Left ventricle myocardium inferior (tissue), 1 donor: ENCODE measurements around the gene CHRM4. TPM values are rescaled to one million over a fixed set of nuclear protein-coding genes. Genes with fewer than 3 reads are reported as not detected.

ENCODE experiments used
- DNase-seq: peaks from one replicate; pipeline ENCODE4 v3.0.0-alpha.2; 2020
- H3K27ac ChIP-seq: fragments of 200-600 bp; replicated peaks from 2 replicates; pipeline ENCODE4 v1.8.0; 2021
- H3K27me3 ChIP-seq: fragments of 200-600 bp; 2 replicates; pipeline ENCODE4 v1.8.0; 2021; ENCODE audit warnings: low read depth
- H3K36me3 ChIP-seq: fragments of 200-600 bp; 2 replicates; pipeline ENCODE4 v1.8.0; 2021
- H3K4me1 ChIP-seq: fragments of 200-600 bp; 2 replicates; pipeline ENCODE4 v1.8.0; 2021
- H3K4me3 ChIP-seq: fragments of 200-600 bp; 2 replicates; pipeline ENCODE4 v1.8.0; 2021; ENCODE audit warnings: mild to moderate bottlenecking, moderate library complexity
- H3K9me3 ChIP-seq: fragments of 200-600 bp; replicated peaks from 2 replicates; pipeline ENCODE4 v1.8.0; 2021
- intact Hi-C: fragments of 100-400 bp; cut with micrococcal nuclease; formaldehyde crosslinking; loops from one replicate; pipeline ENCODE4 v1.11.0; 2022
- total RNA-seq: library from RNA; stranded (reverse); fragmentation: NEBNext Ultra II Directional; extraction: Animal tissue kit (Norgen Biotek cat#: 25700); gene quantifications from one replicate; pipeline ENCODE4 v1.2.1, GENCODE V29; 2021
- TF ChIP-seq, protein P1 (sequence below): fragments of 200-600 bp; IDR thresholded peaks from 2 replicates; pipeline ENCODE4 v1.8.0; 2021; ENCODE audit warnings: antibody characterized with exemption, mild to moderate bottlenecking, borderline replicate concordance
- donor health status: DM: no; HTN: yes; CAD: no; lungs with severe emphysema.

Gene CHRM4
- total RNA-seq, 1 donor from 2014 or later, result not detected

DNA sequence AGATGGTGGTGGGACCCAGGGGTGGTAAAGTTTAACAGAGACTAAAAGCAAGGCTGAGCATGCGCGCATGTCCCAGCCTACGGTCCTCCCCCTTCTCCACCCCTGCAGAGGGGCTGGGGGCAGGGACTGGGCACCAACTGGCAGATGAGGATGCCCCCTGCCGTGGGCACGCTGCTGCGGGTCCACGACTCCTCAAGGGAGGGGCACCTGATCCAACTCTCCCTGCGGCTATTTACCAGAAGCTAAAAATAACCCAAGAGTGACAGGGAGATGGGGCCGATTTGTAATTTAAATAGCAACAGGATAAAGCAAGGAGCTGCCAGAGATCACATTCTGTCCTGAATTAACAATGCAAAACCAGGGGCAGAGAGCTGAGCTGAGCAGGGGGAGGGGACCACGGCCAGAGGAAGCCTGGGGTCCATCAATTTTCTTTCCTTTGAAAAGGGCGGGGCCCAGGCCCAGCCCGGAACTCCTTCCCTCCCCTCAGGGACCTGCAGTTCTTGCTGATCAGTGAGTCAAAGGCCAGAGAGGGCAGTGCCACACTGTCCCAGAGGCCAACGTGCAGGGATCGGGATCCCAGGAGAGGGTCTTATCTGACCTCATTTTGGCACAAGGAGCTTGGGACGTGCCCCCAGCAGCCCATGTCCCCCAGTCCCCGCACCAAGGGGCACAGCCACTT lies 52.4 kb downstream of the CHRM4 start:
- TF ChIP-seq, protein P1, sequence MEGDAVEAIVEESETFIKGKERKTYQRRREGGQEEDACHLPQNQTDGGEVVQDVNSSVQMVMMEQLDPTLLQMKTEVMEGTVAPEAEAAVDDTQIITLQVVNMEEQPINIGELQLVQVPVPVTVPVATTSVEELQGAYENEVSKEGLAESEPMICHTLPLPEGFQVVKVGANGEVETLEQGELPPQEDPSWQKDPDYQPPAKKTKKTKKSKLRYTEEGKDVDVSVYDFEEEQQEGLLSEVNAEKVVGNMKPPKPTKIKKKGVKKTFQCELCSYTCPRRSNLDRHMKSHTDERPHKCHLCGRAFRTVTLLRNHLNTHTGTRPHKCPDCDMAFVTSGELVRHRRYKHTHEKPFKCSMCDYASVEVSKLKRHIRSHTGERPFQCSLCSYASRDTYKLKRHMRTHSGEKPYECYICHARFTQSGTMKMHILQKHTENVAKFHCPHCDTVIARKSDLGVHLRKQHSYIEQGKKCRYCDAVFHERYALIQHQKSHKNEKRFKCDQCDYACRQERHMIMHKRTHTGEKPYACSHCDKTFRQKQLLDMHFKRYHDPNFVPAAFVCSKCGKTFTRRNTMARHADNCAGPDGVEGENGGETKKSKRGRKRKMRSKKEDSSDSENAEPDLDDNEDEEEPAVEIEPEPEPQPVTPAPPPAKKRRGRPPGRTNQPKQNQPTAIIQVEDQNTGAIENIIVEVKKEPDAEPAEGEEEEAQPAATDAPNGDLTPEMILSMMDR, result no peak
- H3K27me3 ChIP-seq, result peaks cover 5% of the 10 kb centered on the region
- DNase-seq, result peak; percentile 61
- H3K9me3 ChIP-seq, result no peaks in the 10 kb centered on the region
- intact Hi-C loops, result no loop called here
- peak overlapping the region; percentile 96 for H3K27ac ChIP-seq
- H3K36me3 ChIP-seq, result no peaks in the 10 kb centered on the region
- peaks cover 66% of the 10 kb centered on the region for H3K4me1 ChIP-seq
- H3K4me3 ChIP-seq, result peak overlapping the region; percentile 57

DNA sequence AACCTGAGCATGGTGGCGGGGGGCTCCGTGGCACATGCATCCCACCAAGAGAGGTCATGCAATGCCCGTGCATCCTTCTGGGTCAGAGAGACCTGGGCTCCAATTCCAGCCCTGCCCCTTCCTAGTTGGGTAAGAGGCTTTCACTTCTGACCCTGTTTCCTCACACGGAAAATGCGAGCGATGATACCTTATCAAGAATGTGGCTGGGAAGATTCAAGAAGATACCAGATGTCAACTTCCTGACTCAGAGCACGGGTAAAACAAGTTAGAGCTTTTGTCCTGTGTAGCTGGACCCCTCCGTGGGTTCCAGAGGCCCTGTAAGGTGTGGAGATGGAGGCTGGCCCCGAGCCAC lies 53.0 kb downstream of the CHRM4 start:
- H3K27ac ChIP-seq, result peak overlapping the region; percentile 96
- no peak for DNase-seq
- H3K4me3 ChIP-seq, result peak overlapping the region; percentile 57
- no peaks in the 10 kb centered on the region for H3K9me3 ChIP-seq
- no peaks in the 10 kb centered on the region for H3K36me3 ChIP-seq
- intact Hi-C loops, result no loop called here
- TF ChIP-seq, protein P1, result no peak
- H3K4me1 ChIP-seq, result peaks cover 63% of the 10 kb centered on the region
- H3K27me3 ChIP-seq, result peaks cover 10% of the 10 kb centered on the region

DNA sequence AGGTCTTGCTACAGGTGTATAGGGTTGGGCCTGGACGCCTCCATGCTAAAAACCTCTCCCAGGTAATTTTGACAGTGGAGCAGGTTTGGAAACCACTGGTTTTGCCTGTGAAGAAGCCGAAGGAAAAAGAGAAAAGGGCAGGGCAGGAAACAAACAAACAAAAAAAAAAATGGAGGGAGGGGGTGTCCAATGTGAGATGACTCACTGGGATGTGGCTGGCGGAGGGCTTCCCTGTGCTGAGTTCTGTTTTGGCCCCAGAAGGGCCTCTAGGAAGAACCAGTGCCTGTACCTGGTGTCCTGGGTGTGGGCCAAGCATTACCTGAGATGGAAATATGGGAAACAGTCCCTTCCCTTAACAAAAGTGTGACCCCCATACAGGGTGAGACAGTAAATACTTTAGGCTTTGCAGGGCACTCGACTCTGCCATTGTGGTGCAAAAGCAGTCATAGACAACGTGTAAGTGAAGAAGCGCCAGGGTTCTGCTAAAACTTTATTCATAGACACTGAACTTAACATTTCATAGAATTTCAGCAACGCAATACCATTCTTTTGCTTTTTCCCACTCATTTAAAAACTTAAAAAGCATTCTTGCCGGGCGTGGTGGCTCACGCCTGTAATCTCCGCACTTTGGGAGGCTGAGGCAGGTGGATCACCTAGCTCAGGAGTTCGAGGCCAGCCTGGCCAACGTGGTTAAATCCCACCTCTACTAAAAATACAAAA lies 53.8 kb downstream of the CHRM4 start:
- H3K4me1 ChIP-seq, result peaks cover 63% of the 10 kb centered on the region
- intact Hi-C loops, result no loop called here
- DNase-seq, result no peak
- no peaks in the 10 kb centered on the region for H3K36me3 ChIP-seq
- H3K27ac ChIP-seq, result peak overlapping the region; percentile 96
- TF ChIP-seq, protein P1, result no peak
- H3K27me3 ChIP-seq, result peaks cover 19% of the 10 kb centered on the region
- no peaks in the 10 kb centered on the region for H3K9me3 ChIP-seq
- H3K4me3 ChIP-seq, result no peak overlapping the region

DNA sequence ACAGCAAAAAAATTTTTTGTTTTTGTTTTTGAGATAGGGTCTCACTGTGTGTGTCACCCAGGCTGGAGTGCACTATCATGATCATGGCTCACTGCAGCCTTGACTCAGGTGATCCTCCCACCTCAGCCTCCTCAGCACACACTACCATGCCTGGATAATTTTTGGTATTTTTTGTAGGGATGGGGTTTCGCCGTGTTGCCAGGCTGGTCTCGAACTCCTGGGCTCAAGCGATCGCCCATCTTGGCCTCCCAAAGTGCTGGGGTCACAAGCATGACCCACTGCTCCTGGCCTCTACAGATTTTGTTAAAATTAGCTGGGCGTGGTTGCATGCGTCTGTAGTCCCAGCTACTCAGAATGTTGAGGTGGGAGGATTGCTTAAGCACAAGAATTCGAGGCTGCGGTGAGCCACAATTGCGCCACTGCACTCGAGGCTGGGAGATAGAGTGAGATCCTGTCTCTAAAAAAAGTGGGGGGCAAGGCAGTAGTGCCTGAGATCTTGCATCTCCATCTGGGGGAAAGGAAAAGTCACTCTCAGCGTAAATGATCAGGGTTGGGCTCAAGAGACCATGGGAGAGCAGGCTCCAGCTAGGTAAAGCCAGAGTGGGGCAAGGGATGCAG lies 54.9 kb downstream of the CHRM4 start:
- H3K4me3 ChIP-seq, result no peak overlapping the region
- H3K9me3 ChIP-seq, result no peaks in the 10 kb centered on the region
- TF ChIP-seq, protein P1, result no peak
- no peak overlapping the region for H3K27ac ChIP-seq
- no peak for DNase-seq
- no peaks in the 10 kb centered on the region for H3K36me3 ChIP-seq
- H3K27me3 ChIP-seq, result peaks cover 27% of the 10 kb centered on the region
- intact Hi-C loops, result no loop called here
- peaks cover 56% of the 10 kb centered on the region for H3K4me1 ChIP-seq

DNA sequence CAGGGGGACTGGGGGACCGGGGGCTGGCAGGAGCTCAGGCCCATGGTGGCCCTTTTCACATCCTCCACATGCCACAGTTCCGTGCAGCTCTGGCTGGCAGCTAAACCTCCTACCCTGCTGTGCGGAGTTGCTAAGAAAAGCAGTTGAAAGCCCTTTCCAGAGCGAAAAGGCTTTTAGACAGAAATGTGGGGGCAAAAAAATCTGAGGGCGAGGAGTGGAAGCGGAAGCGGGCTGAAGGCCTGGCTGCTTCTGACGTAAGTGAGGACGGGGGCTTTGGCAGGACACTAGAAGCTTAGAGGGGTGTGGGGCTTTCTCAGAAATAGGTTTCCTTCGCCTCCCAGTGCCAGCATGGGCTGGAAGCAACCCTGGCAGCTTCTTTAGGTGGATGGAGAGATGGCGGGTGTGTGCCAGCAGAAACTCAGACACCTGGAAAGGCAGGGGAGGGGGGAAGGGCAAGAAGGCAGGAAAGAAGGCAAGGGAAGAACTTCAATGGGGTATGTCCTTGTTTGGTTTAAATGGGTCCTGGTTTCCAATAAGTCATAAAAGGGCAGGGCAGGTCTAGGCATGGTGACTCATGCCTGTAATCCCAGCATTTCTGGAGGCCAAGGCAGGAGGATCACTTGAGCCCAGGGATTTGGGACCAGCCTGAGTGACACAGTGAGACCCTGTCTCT lies 55.5 kb downstream of the CHRM4 start:
- intact Hi-C loops, result no loop called here
- DNase-seq, result no peak
- Histone ChIP-seq H3K4me1 (peaks cover 53% of the 10 kb centered on the region), H3K27ac (no peak overlapping the region), H3K4me3 (no peak overlapping the region), H3K9me3 (no peaks in the 10 kb centered on the region), H3K36me3 (no peaks in the 10 kb centered on the region), H3K27me3 (peaks cover 27% of the 10 kb centered on the region)
- TF ChIP-seq, protein P1, result no peak
